PFSK-1 (cell line): Measurements from ENCODE around the gene GATB.

ENCODE experiments used
- POLR2AphosphoS5 ChIP-seq: IDR thresholded peaks from 2 replicates; pipeline ENCODE4 v1.6.1; 2012; ENCODE audit warnings: low read depth, mild to moderate bottlenecking, control low read depth, low read length, moderate library complexity
- SIN3A ChIP-seq: IDR thresholded peaks from 2 replicates; pipeline ENCODE4 v1.6.1; 2012; ENCODE audit warnings: mild to moderate bottlenecking, low read length, moderate library complexity, borderline replicate concordance; ENCODE audit not compliant: insufficient read depth
- TAF1 ChIP-seq: IDR thresholded peaks from 2 replicates; pipeline ENCODE4 v1.6.1; 2012; ENCODE audit warnings: low read length, control low read depth, borderline replicate concordance; ENCODE audit not compliant: insufficient read depth
- TF ChIP-seq, protein P1 (sequence below), 2 experiments: IDR thresholded peaks; 2 replicates each; pipeline versions ENCODE4 v1.6.1 to v1.8.0; 2011 to 2012; ENCODE audit warnings: low read depth in 2 of 2, low read length in 2 of 2, control low read depth in 1 of 2, inconsistent platforms in 1 of 2, mild to moderate bottlenecking in 1 of 2, moderate library complexity in 1 of 2; ENCODE audit not compliant: insufficient read depth in 1 of 2

DNA sequence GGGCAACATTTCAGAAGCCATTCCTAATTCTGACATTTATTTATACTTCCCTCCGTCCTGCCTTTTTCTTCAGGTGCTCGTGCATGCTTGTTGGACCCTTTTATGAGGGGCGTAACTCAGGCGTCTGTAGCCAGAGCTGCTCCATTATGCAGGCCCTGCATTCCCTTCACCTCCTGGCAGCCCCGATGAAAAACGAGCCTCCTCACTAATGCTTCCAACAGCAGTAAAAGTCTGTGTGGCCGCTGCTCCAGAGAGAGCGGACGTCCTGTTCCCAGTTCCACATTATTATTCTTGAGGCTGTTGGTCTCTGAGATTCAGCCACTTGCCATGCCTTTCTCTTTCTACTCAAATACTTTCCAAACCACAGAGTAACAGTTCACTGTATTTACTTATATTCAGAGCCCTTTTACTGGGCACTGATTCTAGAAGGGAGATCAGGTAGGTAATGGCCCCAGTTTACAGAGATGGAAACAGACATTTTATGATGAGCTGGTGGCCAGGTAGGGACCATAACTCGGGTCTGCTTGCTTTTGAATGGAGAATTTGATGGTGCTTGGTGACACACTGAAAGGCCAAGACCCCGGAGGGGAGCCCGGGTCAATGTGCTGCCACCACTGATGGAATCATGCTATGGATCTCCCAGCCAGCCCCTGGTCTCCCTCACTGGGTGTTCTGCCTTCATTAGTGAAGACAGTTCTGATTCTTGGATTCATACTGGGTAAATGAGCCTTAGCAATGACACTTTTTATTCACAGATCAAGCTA lies 101.0 kb downstream of the GATB start:
- TF ChIP-seq POLR2AphosphoS5 = no peak
- no peak for TF ChIP-seq SIN3A
- no peak for TF ChIP-seq TAF1
- TF ChIP-seq, protein P1, sequence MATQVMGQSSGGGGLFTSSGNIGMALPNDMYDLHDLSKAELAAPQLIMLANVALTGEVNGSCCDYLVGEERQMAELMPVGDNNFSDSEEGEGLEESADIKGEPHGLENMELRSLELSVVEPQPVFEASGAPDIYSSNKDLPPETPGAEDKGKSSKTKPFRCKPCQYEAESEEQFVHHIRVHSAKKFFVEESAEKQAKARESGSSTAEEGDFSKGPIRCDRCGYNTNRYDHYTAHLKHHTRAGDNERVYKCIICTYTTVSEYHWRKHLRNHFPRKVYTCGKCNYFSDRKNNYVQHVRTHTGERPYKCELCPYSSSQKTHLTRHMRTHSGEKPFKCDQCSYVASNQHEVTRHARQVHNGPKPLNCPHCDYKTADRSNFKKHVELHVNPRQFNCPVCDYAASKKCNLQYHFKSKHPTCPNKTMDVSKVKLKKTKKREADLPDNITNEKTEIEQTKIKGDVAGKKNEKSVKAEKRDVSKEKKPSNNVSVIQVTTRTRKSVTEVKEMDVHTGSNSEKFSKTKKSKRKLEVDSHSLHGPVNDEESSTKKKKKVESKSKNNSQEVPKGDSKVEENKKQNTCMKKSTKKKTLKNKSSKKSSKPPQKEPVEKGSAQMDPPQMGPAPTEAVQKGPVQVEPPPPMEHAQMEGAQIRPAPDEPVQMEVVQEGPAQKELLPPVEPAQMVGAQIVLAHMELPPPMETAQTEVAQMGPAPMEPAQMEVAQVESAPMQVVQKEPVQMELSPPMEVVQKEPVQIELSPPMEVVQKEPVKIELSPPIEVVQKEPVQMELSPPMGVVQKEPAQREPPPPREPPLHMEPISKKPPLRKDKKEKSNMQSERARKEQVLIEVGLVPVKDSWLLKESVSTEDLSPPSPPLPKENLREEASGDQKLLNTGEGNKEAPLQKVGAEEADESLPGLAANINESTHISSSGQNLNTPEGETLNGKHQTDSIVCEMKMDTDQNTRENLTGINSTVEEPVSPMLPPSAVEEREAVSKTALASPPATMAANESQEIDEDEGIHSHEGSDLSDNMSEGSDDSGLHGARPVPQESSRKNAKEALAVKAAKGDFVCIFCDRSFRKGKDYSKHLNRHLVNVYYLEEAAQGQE (IDR thresholded peaks at IDR 0.05; ENCODE audit: insufficient read depth in 1 of 2, low read depth in 2 of 2, low read length in 2 of 2) = no peak
